Measurements from ENCODE around the gene MGST2. TPM values are rescaled to one million over a fixed set of nuclear protein-coding genes. Genes with fewer than 3 reads are reported as not detected.

MGST2 gene
- total RNA-seq, 1 donor from 2014 or later: 134 TPM

DNA sequence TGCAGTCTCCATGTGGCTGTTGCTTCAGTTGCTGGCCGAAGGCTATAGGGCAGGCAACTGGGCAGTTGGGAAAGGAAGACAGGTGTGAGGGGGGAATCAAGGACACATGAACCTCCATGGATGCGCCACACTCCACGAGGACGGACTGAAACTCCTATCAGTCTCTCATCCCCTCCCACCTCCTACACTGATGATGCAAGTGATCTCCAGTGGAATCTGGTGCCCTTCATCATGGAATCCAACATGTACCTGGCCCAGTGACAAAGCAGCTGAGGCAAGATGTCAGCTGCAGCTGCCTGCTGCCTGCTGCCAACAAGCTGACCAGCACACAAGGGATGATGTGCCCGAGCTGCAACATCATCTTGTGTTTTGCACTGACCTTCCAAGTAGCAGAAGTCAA, 26.0 kb upstream of the MGST2 start:
- TF ChIP-seq, protein P1, sequence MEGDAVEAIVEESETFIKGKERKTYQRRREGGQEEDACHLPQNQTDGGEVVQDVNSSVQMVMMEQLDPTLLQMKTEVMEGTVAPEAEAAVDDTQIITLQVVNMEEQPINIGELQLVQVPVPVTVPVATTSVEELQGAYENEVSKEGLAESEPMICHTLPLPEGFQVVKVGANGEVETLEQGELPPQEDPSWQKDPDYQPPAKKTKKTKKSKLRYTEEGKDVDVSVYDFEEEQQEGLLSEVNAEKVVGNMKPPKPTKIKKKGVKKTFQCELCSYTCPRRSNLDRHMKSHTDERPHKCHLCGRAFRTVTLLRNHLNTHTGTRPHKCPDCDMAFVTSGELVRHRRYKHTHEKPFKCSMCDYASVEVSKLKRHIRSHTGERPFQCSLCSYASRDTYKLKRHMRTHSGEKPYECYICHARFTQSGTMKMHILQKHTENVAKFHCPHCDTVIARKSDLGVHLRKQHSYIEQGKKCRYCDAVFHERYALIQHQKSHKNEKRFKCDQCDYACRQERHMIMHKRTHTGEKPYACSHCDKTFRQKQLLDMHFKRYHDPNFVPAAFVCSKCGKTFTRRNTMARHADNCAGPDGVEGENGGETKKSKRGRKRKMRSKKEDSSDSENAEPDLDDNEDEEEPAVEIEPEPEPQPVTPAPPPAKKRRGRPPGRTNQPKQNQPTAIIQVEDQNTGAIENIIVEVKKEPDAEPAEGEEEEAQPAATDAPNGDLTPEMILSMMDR (IDR thresholded peaks at IDR 0.05; ENCODE audit: borderline replicate concordance): no peak
- H3K4me3 ChIP-seq: no peak overlapping the region
- peaks cover 3% of the 10 kb centered on the region for H3K36me3 ChIP-seq
- H3K4me1 ChIP-seq: no peaks in the 10 kb centered on the region
- no peaks in the 10 kb centered on the region for H3K27me3 ChIP-seq (ENCODE audit: low read depth)
- intact Hi-C loops (cut with micrococcal nuclease): no loop called here
- no peak for DNase-seq
- peaks cover 21% of the 10 kb centered on the region for H3K9me3 ChIP-seq (replicated peaks)
- H3K27ac ChIP-seq (replicated peaks): no peak overlapping the region

DNA sequence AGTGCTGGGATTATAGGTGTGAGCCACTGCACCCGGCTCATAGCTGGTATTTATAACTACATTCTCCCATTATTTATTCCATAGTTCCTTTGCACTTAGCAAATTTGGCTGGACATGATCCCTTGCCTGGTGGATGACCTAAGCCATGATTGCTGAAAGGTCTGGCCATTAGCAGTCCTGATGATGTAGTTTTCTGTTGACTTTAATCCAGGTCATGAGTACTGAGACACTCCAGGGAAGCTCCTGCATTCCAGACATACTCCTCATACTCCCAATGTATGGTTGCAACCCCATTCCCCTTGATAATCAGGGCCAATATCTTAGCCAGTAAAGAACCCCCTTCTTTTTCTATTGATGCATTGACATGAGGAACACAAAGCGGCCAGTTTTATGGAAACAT, 24.4 kb upstream of the MGST2 start:
- H3K27ac ChIP-seq (replicated peaks): no peak overlapping the region
- intact Hi-C loops (cut with micrococcal nuclease): no loop called here
- peaks cover 3% of the 10 kb centered on the region for H3K36me3 ChIP-seq
- peaks cover 21% of the 10 kb centered on the region for H3K9me3 ChIP-seq (replicated peaks)
- DNase-seq: no peak
- H3K4me3 ChIP-seq: no peak overlapping the region
- no peaks in the 10 kb centered on the region for H3K27me3 ChIP-seq (ENCODE audit: low read depth)
- no peaks in the 10 kb centered on the region for H3K4me1 ChIP-seq
- TF ChIP-seq, protein P1 (IDR thresholded peaks at IDR 0.05; ENCODE audit: borderline replicate concordance): no peak

DNA sequence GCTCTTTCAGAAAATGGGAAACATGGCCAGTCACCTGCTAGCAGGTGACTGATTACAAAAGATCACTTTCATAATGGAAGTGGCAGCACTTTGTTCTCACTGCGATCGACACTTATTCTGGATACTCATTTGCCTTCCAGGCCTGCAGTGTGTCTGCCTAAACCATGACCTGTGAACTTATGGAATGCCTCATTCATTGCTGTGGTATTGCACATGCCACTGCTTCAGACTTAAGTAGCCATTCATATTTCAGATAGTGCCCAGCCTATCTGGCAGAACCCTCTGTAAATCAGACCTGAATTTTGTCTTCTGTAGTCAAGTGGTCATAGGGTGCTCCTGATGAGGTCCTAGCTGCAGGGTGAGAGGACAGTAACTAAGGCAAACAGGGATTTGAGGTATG, 23.3 kb upstream of the MGST2 start:
- H3K27ac ChIP-seq (replicated peaks): no peak overlapping the region
- TF ChIP-seq, protein P1 (IDR thresholded peaks at IDR 0.05; ENCODE audit: borderline replicate concordance): no peak
- peaks cover 21% of the 10 kb centered on the region for H3K9me3 ChIP-seq (replicated peaks)
- intact Hi-C loops (cut with micrococcal nuclease): no loop called here
- peaks cover 3% of the 10 kb centered on the region for H3K36me3 ChIP-seq
- no peak overlapping the region for H3K4me3 ChIP-seq
- H3K4me1 ChIP-seq: no peaks in the 10 kb centered on the region
- H3K27me3 ChIP-seq (ENCODE audit: low read depth): no peaks in the 10 kb centered on the region
- no peak for DNase-seq

DNA sequence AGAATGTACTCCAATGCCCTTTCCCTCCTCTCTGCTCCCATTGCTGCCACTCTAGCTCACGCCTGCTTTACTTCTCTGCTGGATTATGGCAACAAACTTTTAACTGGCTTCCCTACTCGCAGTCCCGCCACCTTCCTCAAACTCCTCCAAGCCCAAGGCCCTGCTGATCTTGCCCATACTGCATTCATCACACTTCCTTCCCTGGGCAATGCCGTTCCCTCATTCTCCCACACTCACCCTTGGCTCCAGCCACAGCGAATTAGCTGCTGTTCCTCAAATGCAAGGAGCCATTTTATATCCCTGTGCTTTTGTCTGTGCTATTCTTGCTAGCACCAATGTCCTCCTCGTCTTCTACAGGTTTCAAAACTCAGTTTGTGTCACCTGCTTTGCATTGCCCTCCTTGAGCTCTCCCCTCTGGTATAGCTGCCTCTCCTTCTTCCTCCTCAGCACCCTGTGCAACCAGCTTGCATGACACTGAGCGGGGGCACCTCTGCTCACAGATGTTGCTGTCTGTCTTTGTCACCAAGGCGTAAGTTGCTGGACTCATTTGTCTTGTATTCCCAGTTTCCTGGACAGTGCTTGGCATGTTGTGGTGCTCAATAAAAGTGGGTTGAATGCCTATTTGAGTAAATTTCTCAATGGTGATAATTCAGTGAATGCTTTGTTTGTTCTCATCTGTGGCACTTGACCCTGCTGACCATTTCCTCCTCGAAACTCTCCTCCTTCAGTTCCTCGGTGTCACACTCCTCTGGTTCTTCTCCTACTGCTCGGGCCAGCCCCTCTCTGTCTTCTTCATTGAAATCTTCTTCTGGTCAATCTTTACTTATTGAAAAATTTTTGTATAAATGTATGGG, 22.4 kb upstream of the MGST2 start:
- no peaks in the 10 kb centered on the region for H3K27me3 ChIP-seq (ENCODE audit: low read depth)
- intact Hi-C loops (cut with micrococcal nuclease): no loop called here
- no peak overlapping the region for H3K27ac ChIP-seq (replicated peaks)
- TF ChIP-seq, protein P1 (IDR thresholded peaks at IDR 0.05; ENCODE audit: borderline replicate concordance): no peak
- peaks cover 12% of the 10 kb centered on the region for H3K9me3 ChIP-seq (replicated peaks)
- no peaks in the 10 kb centered on the region for H3K4me1 ChIP-seq
- no peak for DNase-seq
- H3K4me3 ChIP-seq: no peak overlapping the region
- peaks cover 3% of the 10 kb centered on the region for H3K36me3 ChIP-seq

DNA sequence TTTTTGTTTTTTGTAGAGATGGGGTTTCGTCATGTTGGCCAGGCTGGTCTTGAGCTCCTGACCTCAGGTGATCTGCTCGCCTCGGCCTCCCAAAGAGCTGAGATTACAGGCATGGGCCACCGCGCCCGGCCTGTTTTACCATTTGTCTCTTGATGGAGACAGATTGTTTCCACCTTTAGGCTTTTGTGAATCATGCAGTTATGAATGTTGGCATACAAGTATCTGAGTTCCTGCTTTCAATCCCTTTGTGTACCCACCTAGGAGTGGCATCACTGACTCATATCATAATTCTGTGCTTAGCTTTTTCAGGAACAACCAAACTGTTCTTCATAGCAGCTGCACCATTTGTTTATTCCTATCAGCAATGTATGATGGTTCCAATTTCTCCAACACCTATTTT, 20.2 kb upstream of the MGST2 start:
- intact Hi-C loops (cut with micrococcal nuclease): no loop called here

More for the DNA sequence above, 20.2 kb upstream of the MGST2 start:
- Histone ChIP-seq H3K27me3 (ENCODE audit: low read depth) (no peaks in the 10 kb centered on the region), H3K36me3 (no peaks in the 10 kb centered on the region), H3K9me3 (replicated peaks) (no peaks in the 10 kb centered on the region), H3K27ac (replicated peaks) (no peak overlapping the region), H3K4me3 (no peak overlapping the region), H3K4me1 (no peaks in the 10 kb centered on the region)
- TF ChIP-seq, protein P1 (IDR thresholded peaks at IDR 0.05; ENCODE audit: borderline replicate concordance): no peak
- DNase-seq: no peak
